Activated CD8-positive, alpha-beta T cell treated with anti-CD3 and anti-CD28 coated beads for 36 hours (primary cell): ENCODE data around the gene RAB10. TPM values are rescaled to one million over a fixed set of nuclear protein-coding genes. Genes with fewer than 3 reads are reported as not detected.

Experiments
- ATAC-seq: fragments of 200-7000 bp; cut with Tn5 transposase; one replicate; pipeline ENCODE4 v1.10.0; 2021; ENCODE audit warnings: mild to moderate bottlenecking, moderate library complexity
- CTCF ChIA-PET: fragments of 350-600 bp; sonication (Branson Sonifier 250); formaldehyde crosslinking; loops from one replicate; lab custom pipeline; 2021; ENCODE audit warnings: antibody characterized with exemption; lab: Charles Lee
- POLR2A ChIA-PET: fragments of 350-600 bp; sonication (Branson Sonifier 250); formaldehyde crosslinking; loops from one replicate; lab custom pipeline; 2021; ENCODE audit warnings: antibody characterized with exemption; lab: Charles Lee
- DNase-seq: peaks from one replicate; pipeline ENCODE4 v3.0.0-alpha.2; 2020
- H3K27ac Mint-ChIP-seq: one replicate; pipeline ENCODE4 v1.8.0; 2021; ENCODE audit warnings: mild to moderate bottlenecking, mixed read lengths
- H3K27me3 Mint-ChIP-seq: one replicate; pipeline ENCODE4 v1.8.0; 2021; ENCODE audit warnings: mixed read lengths
- H3K36me3 Mint-ChIP-seq: one replicate; pipeline ENCODE4 v1.8.0; 2021; ENCODE audit warnings: low read depth, mixed read lengths
- H3K4me1 Mint-ChIP-seq: one replicate; pipeline ENCODE4 v1.8.0; 2021; ENCODE audit warnings: low read depth, mixed read lengths
- H3K4me3 Mint-ChIP-seq: one replicate; pipeline ENCODE4 v1.8.0; 2021; ENCODE audit warnings: mild to moderate bottlenecking, moderate library complexity, mixed read lengths
- H3K9me3 Mint-ChIP-seq: one replicate; pipeline ENCODE4 v1.8.0; 2021; ENCODE audit warnings: mixed read lengths
- CTCF ChIP-seq: fragments of 200-600 bp; IDR thresholded peaks from one replicate; pipeline ENCODE4 v1.8.0; 2022; ENCODE audit warnings: antibody characterized with exemption, mild to moderate bottlenecking
- intact Hi-C: fragments of 100-400 bp; cut with micrococcal nuclease; formaldehyde crosslinking; loops from one replicate; pipeline ENCODE4 v1.10.0; 2022
- total RNA-seq, 2 experiments: library from RNA; stranded (reverse); gene quantifications; one replicate each; pipeline ENCODE4 v1.2.3, GENCODE V29; 2021

Gene RAB10
- total RNA-seq, 2 experiments from 2014 or later = 89.5 to 102 TPM

GRCh38 chr2:26052740-26053139 is 18.9 kb downstream of the RAB10 start:
- ATAC-seq (no peak), DNase-seq (no peak)
- peaks cover 65% of the 10 kb centered on the region for H3K4me1 Mint-ChIP-seq
- intact Hi-C loops = no loop called here
- CTCF ChIA-PET = interaction anchor here (0.6 to 1.1 kb wide), 5 partner anchors 11 to 288 kb away, joined by 3 to 4 read pairs (median 3); no protein-coding TSS in a partner anchor
- no peaks in the 10 kb centered on the region for H3K9me3 Mint-ChIP-seq
- TF ChIP-seq CTCF = no peak
- POLR2A ChIA-PET = interaction anchor here (1.0 to 1.6 kb wide), 3 partner anchors 19 to 23 kb away, joined by 3 read pairs; partner anchors contain the start of gene RAB10
- peak overlapping the region; percentile 67 for H3K27ac Mint-ChIP-seq
- H3K27me3 Mint-ChIP-seq = no peaks in the 10 kb centered on the region
- peaks cover 20% of the 10 kb centered on the region for H3K36me3 Mint-ChIP-seq
- H3K4me3 Mint-ChIP-seq = no peak overlapping the region

- TF ChIP-seq CTCF = no peak
- Mint-ChIP-seq H3K9me3 (no peaks in the 10 kb centered on the region), H3K27ac (no peak overlapping the region), H3K27me3 (no peaks in the 10 kb centered on the region), H3K4me1 (peaks cover 62% of the 10 kb centered on the region), H3K4me3 (no peak overlapping the region), H3K36me3 (peaks cover 16% of the 10 kb centered on the region)
- POLR2A ChIA-PET = no interaction called here
- DNase-seq (no peak), ATAC-seq (peak; percentile 58)
- CTCF ChIA-PET = interaction anchor here (0.7 kb wide), 2 partner anchors 146 to 197 kb away, joined by 3 read pairs; no protein-coding TSS in a partner anchor
- intact Hi-C loops = no loop called here
These were observed 20.9 kb downstream of the RAB10 start for GRCh38 chr2:26054598-26055348.

DNA sequence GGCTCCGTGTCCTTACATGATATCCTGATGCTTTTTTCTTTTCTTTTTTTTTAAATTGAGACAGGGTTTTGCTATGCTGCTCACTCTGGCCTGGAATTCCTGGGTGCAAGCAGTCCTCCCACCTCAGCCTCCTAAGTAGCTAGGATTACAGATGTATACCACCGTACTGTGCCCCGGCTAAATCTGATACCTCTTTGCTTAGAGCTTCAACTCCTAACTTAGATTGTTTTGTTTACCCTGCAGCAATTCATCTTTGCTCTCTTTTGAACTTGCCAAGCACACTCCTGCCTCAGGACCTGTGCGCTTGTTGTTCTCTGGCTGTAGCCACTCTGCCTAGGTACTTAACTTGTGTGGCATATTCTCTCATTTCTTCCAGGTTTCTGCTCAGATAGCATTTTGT is 24.5 kb downstream of the RAB10 start:
- Mint-ChIP-seq H3K4me3 (no peak overlapping the region), H3K4me1 (peaks cover 39% of the 10 kb centered on the region), H3K27me3 (no peaks in the 10 kb centered on the region), H3K9me3 (no peaks in the 10 kb centered on the region), H3K27ac (no peak overlapping the region), H3K36me3 (peaks cover 12% of the 10 kb centered on the region)
- POLR2A ChIA-PET = interaction anchor here (0.6 to 1.8 kb wide), 3 partner anchors 10 to 87 kb away, joined by 3 to 6 read pairs (median 3); partner anchors contain the start of gene RAB10
- CTCF ChIA-PET = interaction anchor here (1.0 kb wide), 1 partner anchor 10 kb away, joined by 3 read pairs; no protein-coding TSS in a partner anchor
- ATAC-seq = no peak
- intact Hi-C loops = no loop called here
- no peak for TF ChIP-seq CTCF
- DNase-seq = no peak

- no peaks in the 10 kb centered on the region for H3K9me3 Mint-ChIP-seq
- peaks cover 13% of the 10 kb centered on the region for H3K36me3 Mint-ChIP-seq
- DNase-seq (no peak), ATAC-seq (no peak)
- H3K27ac Mint-ChIP-seq = no peak overlapping the region
- ChIA-PET CTCF (interaction anchor here (0.9 to 1.0 kb wide), 2 partner anchors 9 to 207 kb away, joined by 3 read pairs; no protein-coding TSS in a partner anchor), POLR2A (interaction anchor here (1.5 kb wide), 1 partner anchor 14 kb away, joined by 3 read pairs; no protein-coding TSS in a partner anchor)
- no peak overlapping the region for H3K4me3 Mint-ChIP-seq
- H3K4me1 Mint-ChIP-seq = peaks cover 35% of the 10 kb centered on the region
- intact Hi-C loops = no loop called here
- no peak for TF ChIP-seq CTCF
- H3K27me3 Mint-ChIP-seq = no peaks in the 10 kb centered on the region
These were observed 25.7 kb downstream of the RAB10 start for GRCh38 chr2:26059542-26059941.

- no peak for TF ChIP-seq CTCF
- no peaks in the 10 kb centered on the region for H3K9me3 Mint-ChIP-seq
- DNase-seq = no peak
- intact Hi-C loops = no loop called here
- peaks cover 31% of the 10 kb centered on the region for H3K4me1 Mint-ChIP-seq
- POLR2A ChIA-PET = interaction anchor here (0.6 to 0.9 kb wide), 2 partner anchors 208 to 664 kb away, joined by 3 read pairs; no protein-coding TSS in a partner anchor
- H3K4me3 Mint-ChIP-seq = no peak overlapping the region
- no peak for ATAC-seq
- H3K27me3 Mint-ChIP-seq = no peaks in the 10 kb centered on the region
- CTCF ChIA-PET = interaction anchor here (0.6 to 2.4 kb wide), 3 partner anchors 22 to 1834 kb away, joined by 3 to 7 read pairs (median 3); no protein-coding TSS in a partner anchor
- H3K27ac Mint-ChIP-seq = no peak overlapping the region
- H3K36me3 Mint-ChIP-seq = peaks cover 19% of the 10 kb centered on the region
These were observed 27.7 kb downstream of the RAB10 start for GRCh38 chr2:26061539-26061938.
